NCI-H2081 treated with DMSO at 0.1 percent for 48 hours (cell line): ENCODE measurements around the gene MNT.
"Not testable (repeated sequence)": the region's sequence is repeated elsewhere in the genome, so short reads cannot be mapped to it uniquely, and the experiment has no call there.

ENCODE experiments used
- DNase-seq: peaks from one replicate; lab custom pipeline; 2025; lab: John Stamatoyannopoulos, UW

Gene MNT

GRCh38 chr17:2400877-2401425 is at the start of gene MNT:
Gene MNT, minus strand, starts transcription at chr17:2401060. Its CDS starts 348 bp downstream, at chr17:2400712.
- DNase-seq = peak; percentile 38

- no peak for DNase-seq
Measured at GRCh38 chr17:2450016-2450650, 49.3 kb upstream of the MNT start.

- no peak for DNase-seq
Measured at GRCh38 chr17:2449486-2449885, 48.6 kb upstream of the MNT start.

- not testable (repeated sequence) for DNase-seq
Measured at GRCh38 chr17:2447479-2447878, 46.6 kb upstream of the MNT start.

- DNase-seq = no peak
Measured at GRCh38 chr17:2445638-2446037, 44.8 kb upstream of the MNT start.

- DNase-seq = no peak
Measured at GRCh38 chr17:2444382-2444781, 43.5 kb upstream of the MNT start.

- DNase-seq = no peak
Measured at GRCh38 chr17:2442166-2442565, 41.3 kb upstream of the MNT start.

- DNase-seq = no peak
Measured at GRCh38 chr17:2440930-2441329, 40.1 kb upstream of the MNT start.

GRCh38 chr17:2439997-2440396 is 39.1 kb upstream of the MNT start:
- DNase-seq = not testable (repeated sequence)

GRCh38 chr17:2438823-2439222 is 38.0 kb upstream of the MNT start:
- no peak for DNase-seq

- DNase-seq = no peak
Measured at GRCh38 chr17:2436316-2436905, 35.6 kb upstream of the MNT start.

GRCh38 chr17:2435862-2436261 is 35.0 kb upstream of the MNT start:
- no peak for DNase-seq

GRCh38 chr17:2435181-2435741 is 34.4 kb upstream of the MNT start:
- no peak for DNase-seq

- no peak for DNase-seq
Measured at GRCh38 chr17:2433696-2434095, 32.8 kb upstream of the MNT start.

- no peak for DNase-seq
Measured at GRCh38 chr17:2427910-2428309, 27.1 kb upstream of the MNT start.

- no peak for DNase-seq
Measured at GRCh38 chr17:2427215-2427614, 26.4 kb upstream of the MNT start.

- DNase-seq = no peak
Measured at GRCh38 chr17:2423271-2423670, 22.4 kb upstream of the MNT start.

GRCh38 chr17:2421315-2422147 is 20.7 kb upstream of the MNT start:
- DNase-seq = peak; percentile 2

GRCh38 chr17:2420176-2420575 is 19.3 kb upstream of the MNT start:
- no peak for DNase-seq

- DNase-seq = no peak
Measured at GRCh38 chr17:2419486-2419885, 18.6 kb upstream of the MNT start.

- no peak for DNase-seq
Measured at GRCh38 chr17:2418572-2418971, 17.7 kb upstream of the MNT start.

GRCh38 chr17:2416010-2416734 is 15.3 kb upstream of the MNT start:
- no peak for DNase-seq
